PC-3 (cell line): ENCODE measurements around the gene DIS3L2. TPM values are rescaled to one million over a fixed set of nuclear protein-coding genes. Genes with fewer than 3 reads are reported as not detected.

Experiments used
- ATAC-seq: fragments of 200-7000 bp; cut with Tn5 transposase; 2 replicates; pipeline ENCODE4 v1.9.1; 2020; ENCODE audit warnings: mild to moderate bottlenecking, moderate library complexity
- BruUV-seq: library from RNA; stranded (reverse); fragments of 400-500 nt; replicated peaks from 2 replicates; lab custom pipeline; 2021; lab: Mats Ljungman, UMichigan
- CTCF ChIA-PET: fragments of 300-600 bp; sonication (Branson Sonifier 250); formaldehyde crosslinking; loops from one replicate; lab custom pipeline; 2022; ENCODE audit warnings: antibody characterized with exemption; lab: Charles Lee
- POLR2A ChIA-PET: fragments of 300-600 bp; sonication (Branson Sonifier 250); formaldehyde crosslinking; loops from one replicate; lab custom pipeline; 2022; ENCODE audit warnings: antibody characterized with exemption; ENCODE audit not compliant: unreplicated experiment; lab: Charles Lee
- DNase-seq: peaks from one replicate; pipeline ENCODE4 v3.0.0-alpha.2; 2015
- H2AFZ ChIP-seq: fragments of 300-600 bp; sonication (generic); 2 replicates; pipeline ENCODE4 v1.6.0; 2016; ENCODE audit warnings: antibody characterized with exemption, low read length
- H3F3A ChIP-seq: fragments of 300-600 bp; sonication (generic); one replicate; pipeline ENCODE4 v1.6.0; 2017; ENCODE audit warnings: antibody characterized with exemption, low read length, control low read depth, mild to moderate bottlenecking; ENCODE audit not compliant: unreplicated experiment
- H3K27ac ChIP-seq: fragments of 300-600 bp; sonication (generic); 2 replicates; pipeline ENCODE4 v1.5.1; 2016; ENCODE audit warnings: mild to moderate bottlenecking, low read length
- H3K27me3 ChIP-seq: fragments of 300-600 bp; sonication (generic); 2 replicates; pipeline ENCODE4 v1.6.1; 2016; ENCODE audit warnings: low read length, mixed read lengths
- H3K36me3 ChIP-seq: fragments of 300-600 bp; sonication (generic); 2 replicates; pipeline ENCODE4 v1.6.1; 2016; ENCODE audit warnings: low read depth, mixed run types, low read length, mixed read lengths
- H3K4me1 ChIP-seq: fragments of 300-600 bp; sonication (generic); 2 replicates; pipeline ENCODE4 v1.5.1; 2016; ENCODE audit warnings: low read length; ENCODE audit not compliant: insufficient read depth
- H3K4me2 ChIP-seq: fragments of 300-600 bp; sonication (generic); 2 replicates; pipeline ENCODE4 v1.6.0; 2016; ENCODE audit warnings: low read length
- H3K4me3 ChIP-seq: fragments of 300-600 bp; sonication (generic); 2 replicates; pipeline ENCODE4 v1.5.1; 2016; ENCODE audit warnings: mild to moderate bottlenecking, low read length, mixed read lengths
- H3K79me2 ChIP-seq: fragments of 300-600 bp; sonication (generic); 2 replicates; pipeline ENCODE4 v1.6.1; 2017; ENCODE audit warnings: low read length, mixed read lengths
- H3K9ac ChIP-seq: fragments of 300-600 bp; sonication (generic); 2 replicates; pipeline ENCODE4 v1.6.0; 2016; ENCODE audit warnings: mild to moderate bottlenecking, low read length
- H3K9me2 ChIP-seq: fragments of 300-600 bp; sonication (generic); replicated peaks from 2 replicates; pipeline ENCODE4 v1.6.1; 2016; ENCODE audit warnings: mixed run types, low read length, mixed read lengths
- H3K9me3 ChIP-seq: fragments of 300-600 bp; sonication (generic); 2 replicates; pipeline ENCODE4 v1.6.1; 2016; ENCODE audit warnings: low read length, mixed read lengths
- H4K20me1 ChIP-seq: fragments of 300-600 bp; sonication (generic); 2 replicates; pipeline ENCODE4 v1.6.1; 2016; ENCODE audit warnings: low read length, mixed read lengths
- CTCF ChIP-seq: fragments of 300-600 bp; sonication (generic); conservative IDR thresholded peaks from 2 replicates; pipeline ENCODE4 v1.5.1; 2017; ENCODE audit warnings: antibody characterized with exemption, low read depth, mild to moderate bottlenecking, low read length
- EZH2 ChIP-seq: fragments of 300-600 bp; sonication (generic); IDR thresholded peaks from one replicate; pipeline ENCODE4 v1.6.1; 2017; ENCODE audit warnings: antibody characterized with exemption, mild to moderate bottlenecking, low read length; ENCODE audit not compliant: unreplicated experiment
- EZH2phosphoT487 ChIP-seq: fragments of 300-600 bp; sonication (generic); IDR thresholded peaks from 2 replicates; pipeline ENCODE4 v1.6.1; 2018; ENCODE audit warnings: mild to moderate bottlenecking, antibody characterized with exemption, low read length, borderline replicate concordance
- intact Hi-C: fragments of 100-400 bp; cut with micrococcal nuclease; formaldehyde crosslinking; loops from 2 replicates; pipeline ENCODE4 v1.9.0; 2023
- total RNA-seq: library from RNA; depleted of rRNA; stranded (reverse); fragments of >200 nt; gene quantifications from 2 replicates; pipeline ENCODE4 v1.2.3, GENCODE V29; 2014

The DIS3L2 gene
- total RNA-seq, 1 experiment from 2014 or later: 22.8 TPM

- ChIA-PET POLR2A (no interaction called here), CTCF (no interaction called here)
- H3K27me3 ChIP-seq: no peaks in the 10 kb centered on the region
- H3K36me3 ChIP-seq: no peaks in the 10 kb centered on the region
- TF ChIP-seq EZH2: no peak
- no peak for TF ChIP-seq EZH2phosphoT487
- TF ChIP-seq CTCF: no peak
- no peak overlapping the region for H3K4me3 ChIP-seq
- H3K4me2 ChIP-seq: no peak overlapping the region
- no peak overlapping the region for H2AFZ ChIP-seq
- no peaks in the 10 kb centered on the region for H4K20me1 ChIP-seq
- ATAC-seq (no peak), DNase-seq (no peak)
- H3K79me2 ChIP-seq: no peaks in the 10 kb centered on the region
- no peaks in the 10 kb centered on the region for H3F3A ChIP-seq
- BruUV-seq: no TSS peak
- no peak overlapping the region for H3K9ac ChIP-seq
- no peaks in the 10 kb centered on the region for H3K9me2 ChIP-seq
- no peaks in the 10 kb centered on the region for H3K9me3 ChIP-seq
- no peak overlapping the region for H3K27ac ChIP-seq
- no peaks in the 10 kb centered on the region for H3K4me1 ChIP-seq
- intact Hi-C loops: no loop called here
These were observed 380.2 kb downstream of the DIS3L2 start for GRCh38 chr2:232341739-232342126.

- TF ChIP-seq CTCF (no peak), EZH2 (no peak), EZH2phosphoT487 (no peak)
- Histone ChIP-seq H3F3A (no peaks in the 10 kb centered on the region), H4K20me1 (no peaks in the 10 kb centered on the region), H3K36me3 (no peaks in the 10 kb centered on the region), H2AFZ (no peak overlapping the region), H3K4me3 (no peak overlapping the region), H3K9me2 (no peaks in the 10 kb centered on the region), H3K4me2 (no peak overlapping the region), H3K27me3 (no peaks in the 10 kb centered on the region), H3K79me2 (no peaks in the 10 kb centered on the region), H3K9me3 (no peaks in the 10 kb centered on the region), H3K9ac (no peak overlapping the region), H3K4me1 (no peaks in the 10 kb centered on the region), H3K27ac (no peak overlapping the region)
- no peak for ATAC-seq
- BruUV-seq: no TSS peak
- DNase-seq: no peak
- ChIA-PET POLR2A (no interaction called here), CTCF (no interaction called here)
- intact Hi-C loops: no loop called here
These were observed 381.4 kb downstream of the DIS3L2 start for GRCh38 chr2:232342635-232343565.

- H3K27me3 ChIP-seq: no peaks in the 10 kb centered on the region
These were observed 382.3 kb downstream of the DIS3L2 start for GRCh38 chr2:232343821-232344220.

More at GRCh38 chr2:232343821-232344220, 382.3 kb downstream of the DIS3L2 start:
- Histone ChIP-seq H3F3A (no peaks in the 10 kb centered on the region), H3K36me3 (no peaks in the 10 kb centered on the region), H4K20me1 (no peaks in the 10 kb centered on the region), H3K79me2 (no peaks in the 10 kb centered on the region), H3K4me3 (no peak overlapping the region), H2AFZ (no peak overlapping the region), H3K9ac (no peak overlapping the region), H3K27ac (no peak overlapping the region), H3K9me2 (no peaks in the 10 kb centered on the region), H3K4me2 (no peak overlapping the region), H3K4me1 (no peaks in the 10 kb centered on the region), H3K9me3 (no peaks in the 10 kb centered on the region)
- POLR2A ChIA-PET: no interaction called here
- no TSS peak for BruUV-seq
- intact Hi-C loops: no loop called here
- ATAC-seq (no peak), DNase-seq (peak; percentile 6)
- TF ChIP-seq CTCF: no peak
- TF ChIP-seq EZH2phosphoT487: no peak
- TF ChIP-seq EZH2: no peak
- CTCF ChIA-PET: no interaction called here
